ENCODE data around the gene DCDC2B.

Gene DCDC2B

DNA sequence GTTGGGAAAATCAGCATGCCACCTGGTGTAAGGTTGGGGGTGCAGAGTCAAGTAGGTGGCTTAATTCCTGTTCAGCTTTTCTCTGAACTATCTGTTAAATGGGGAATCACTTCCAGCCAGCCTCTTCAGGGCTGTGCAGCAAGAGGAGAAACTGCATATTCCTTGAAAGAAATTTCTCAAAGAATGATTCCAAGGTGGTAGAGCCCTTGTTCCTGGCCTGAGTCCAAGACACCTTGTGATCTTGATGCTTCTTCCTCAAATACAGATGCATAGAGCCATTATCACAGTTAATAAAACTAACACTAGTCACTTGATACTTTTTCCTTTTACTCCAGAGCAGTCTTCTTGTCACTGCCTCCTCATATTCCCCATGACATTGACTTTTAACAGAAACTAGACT is 24.2 kb upstream of the DCDC2B start:
- DNase-seq (ENCODE audit: low read depth): no peak
- no peak overlapping the region for H3K4me3 ChIP-seq (ENCODE audit: low read depth, low read length)
- TF ChIP-seq, protein P1, sequence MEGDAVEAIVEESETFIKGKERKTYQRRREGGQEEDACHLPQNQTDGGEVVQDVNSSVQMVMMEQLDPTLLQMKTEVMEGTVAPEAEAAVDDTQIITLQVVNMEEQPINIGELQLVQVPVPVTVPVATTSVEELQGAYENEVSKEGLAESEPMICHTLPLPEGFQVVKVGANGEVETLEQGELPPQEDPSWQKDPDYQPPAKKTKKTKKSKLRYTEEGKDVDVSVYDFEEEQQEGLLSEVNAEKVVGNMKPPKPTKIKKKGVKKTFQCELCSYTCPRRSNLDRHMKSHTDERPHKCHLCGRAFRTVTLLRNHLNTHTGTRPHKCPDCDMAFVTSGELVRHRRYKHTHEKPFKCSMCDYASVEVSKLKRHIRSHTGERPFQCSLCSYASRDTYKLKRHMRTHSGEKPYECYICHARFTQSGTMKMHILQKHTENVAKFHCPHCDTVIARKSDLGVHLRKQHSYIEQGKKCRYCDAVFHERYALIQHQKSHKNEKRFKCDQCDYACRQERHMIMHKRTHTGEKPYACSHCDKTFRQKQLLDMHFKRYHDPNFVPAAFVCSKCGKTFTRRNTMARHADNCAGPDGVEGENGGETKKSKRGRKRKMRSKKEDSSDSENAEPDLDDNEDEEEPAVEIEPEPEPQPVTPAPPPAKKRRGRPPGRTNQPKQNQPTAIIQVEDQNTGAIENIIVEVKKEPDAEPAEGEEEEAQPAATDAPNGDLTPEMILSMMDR (IDR thresholded peaks at IDR 0.05; ENCODE audit: low read depth, low read length, missing control alignments): no peak

DNA sequence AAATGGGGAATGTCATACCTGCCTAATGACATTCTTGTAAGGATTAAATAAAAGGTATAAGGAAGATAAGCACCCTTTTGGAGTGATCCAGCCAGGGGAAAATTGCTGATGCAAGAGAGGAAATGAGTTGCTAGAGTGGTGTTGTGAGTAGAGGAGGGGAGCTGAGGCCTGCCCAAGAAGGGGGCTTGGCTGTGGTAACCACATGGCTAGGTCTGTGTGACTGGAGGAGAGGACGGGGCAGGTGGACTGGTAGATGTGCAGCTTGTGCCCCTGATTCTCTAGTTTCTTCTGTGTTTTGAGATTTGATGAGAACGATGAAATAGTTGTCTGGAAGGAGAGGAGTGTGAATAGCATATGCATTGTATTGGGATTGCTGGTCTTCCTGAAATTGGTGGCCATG is 22.8 kb upstream of the DCDC2B start:
- DNase-seq (ENCODE audit: low read depth): no peak
- TF ChIP-seq, protein P1 (IDR thresholded peaks at IDR 0.05; ENCODE audit: low read depth, low read length, missing control alignments): no peak
- H3K4me3 ChIP-seq (ENCODE audit: low read depth, low read length): no peak overlapping the region

DNA sequence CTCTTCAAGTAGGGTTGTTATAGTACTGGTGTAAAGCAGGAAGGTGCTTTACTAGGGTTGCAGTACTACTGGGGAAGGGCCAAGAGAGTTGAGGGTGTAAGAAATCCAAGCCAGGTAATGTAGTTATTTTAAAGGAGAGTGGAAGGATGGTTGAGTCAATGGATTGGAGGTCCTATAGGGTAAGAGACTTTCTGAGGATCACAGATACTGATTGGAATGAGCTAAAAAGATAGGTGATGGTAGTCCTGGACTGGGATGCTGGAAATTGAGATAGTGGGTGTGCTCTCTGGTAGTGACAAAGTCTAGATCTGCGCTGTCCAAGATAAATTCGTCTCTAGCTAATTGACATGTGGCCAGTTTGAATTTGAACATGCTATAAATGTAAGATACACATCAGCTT is 22.4 kb upstream of the DCDC2B start:
- no peak overlapping the region for H3K4me3 ChIP-seq (ENCODE audit: low read depth, low read length)
- TF ChIP-seq, protein P1 (IDR thresholded peaks at IDR 0.05; ENCODE audit: low read depth, low read length, missing control alignments): no peak
- no peak for DNase-seq (ENCODE audit: low read depth)

DNA sequence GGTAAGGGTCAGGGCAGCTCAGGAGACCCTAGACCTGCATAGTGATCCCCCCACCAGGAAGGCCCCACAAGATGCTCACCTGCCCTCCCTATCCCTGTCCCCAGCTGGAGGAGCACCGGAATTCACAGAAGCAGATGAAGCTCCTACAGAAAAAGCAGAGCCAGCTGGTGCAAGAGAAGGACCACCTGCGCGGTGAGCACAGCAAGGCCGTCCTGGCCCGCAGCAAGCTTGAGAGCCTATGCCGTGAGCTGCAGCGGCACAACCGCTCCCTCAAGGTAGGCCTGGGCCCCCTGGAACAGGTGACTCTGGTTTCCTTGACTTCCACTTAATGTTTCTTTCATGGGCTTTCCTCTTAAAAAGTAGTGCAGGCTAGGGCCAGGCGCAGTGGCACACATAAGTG is 21.0 kb upstream of the DCDC2B start:
- no peak overlapping the region for H3K4me3 ChIP-seq (ENCODE audit: low read depth, low read length)
- no peak for DNase-seq (ENCODE audit: low read depth)
- TF ChIP-seq, protein P1 (IDR thresholded peaks at IDR 0.05; ENCODE audit: low read depth, low read length, missing control alignments): no peak

DNA sequence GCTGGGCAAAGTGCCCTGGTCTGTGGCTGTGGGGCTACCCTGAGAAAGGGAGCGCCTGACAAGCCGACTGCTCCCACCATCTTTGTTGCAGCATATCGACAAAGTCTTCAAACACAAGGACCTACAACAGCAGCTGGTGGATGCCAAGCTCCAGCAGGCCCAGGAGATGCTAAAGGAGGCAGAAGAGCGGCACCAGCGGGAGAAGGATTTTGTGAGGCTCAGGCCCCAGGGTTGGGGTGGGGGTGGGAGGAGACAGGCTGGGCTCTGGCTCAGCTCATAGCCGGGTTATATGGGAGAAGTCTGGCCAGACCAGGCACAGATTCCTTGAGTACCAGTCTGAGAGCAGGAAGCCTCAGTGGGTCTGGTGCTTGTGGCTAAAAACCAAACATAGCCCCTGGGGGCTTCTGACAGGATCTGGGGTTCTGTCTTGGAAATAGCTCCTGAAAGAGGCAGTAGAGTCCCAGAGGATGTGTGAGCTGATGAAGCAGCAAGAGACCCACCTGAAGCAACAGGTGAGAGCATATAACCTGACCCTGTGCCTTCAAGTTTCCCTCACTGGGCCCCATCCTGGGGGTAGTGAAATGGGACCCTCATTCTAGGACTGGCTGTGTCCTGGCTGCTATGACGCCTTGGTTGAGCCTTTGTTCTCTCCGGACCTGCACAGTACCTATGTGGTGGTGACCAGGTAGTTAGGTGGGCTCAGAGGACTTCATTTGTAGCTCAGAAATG is 16.5 kb upstream of the DCDC2B start:
- no peak overlapping the region for H3K4me3 ChIP-seq (ENCODE audit: low read depth, low read length)
- TF ChIP-seq, protein P1 (IDR thresholded peaks at IDR 0.05; ENCODE audit: low read depth, low read length, missing control alignments): no peak
- DNase-seq (ENCODE audit: low read depth): no peak

DNA sequence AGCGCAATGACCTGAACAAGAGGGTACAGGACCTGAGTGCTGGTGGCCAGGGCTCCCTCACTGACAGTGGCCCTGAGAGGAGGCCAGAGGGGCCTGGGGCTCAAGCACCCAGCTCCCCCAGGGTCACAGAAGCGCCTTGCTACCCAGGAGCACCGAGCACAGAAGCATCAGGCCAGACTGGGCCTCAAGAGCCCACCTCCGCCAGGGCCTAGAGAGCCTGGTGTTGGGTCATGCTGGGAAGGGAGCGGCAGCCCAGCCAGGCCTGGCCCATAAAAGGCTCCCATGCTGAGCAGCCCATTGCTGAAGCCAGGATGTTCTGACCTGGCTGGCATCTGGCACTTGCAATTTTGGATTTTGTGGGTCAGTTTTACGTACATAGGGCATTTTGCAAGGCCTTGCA is 13.9 kb upstream of the DCDC2B start:
- TF ChIP-seq, protein P1 (IDR thresholded peaks at IDR 0.05; ENCODE audit: low read depth, low read length, missing control alignments): no peak
- DNase-seq (ENCODE audit: low read depth): no peak
- no peak overlapping the region for H3K4me3 ChIP-seq (ENCODE audit: low read depth, low read length)

DNA sequence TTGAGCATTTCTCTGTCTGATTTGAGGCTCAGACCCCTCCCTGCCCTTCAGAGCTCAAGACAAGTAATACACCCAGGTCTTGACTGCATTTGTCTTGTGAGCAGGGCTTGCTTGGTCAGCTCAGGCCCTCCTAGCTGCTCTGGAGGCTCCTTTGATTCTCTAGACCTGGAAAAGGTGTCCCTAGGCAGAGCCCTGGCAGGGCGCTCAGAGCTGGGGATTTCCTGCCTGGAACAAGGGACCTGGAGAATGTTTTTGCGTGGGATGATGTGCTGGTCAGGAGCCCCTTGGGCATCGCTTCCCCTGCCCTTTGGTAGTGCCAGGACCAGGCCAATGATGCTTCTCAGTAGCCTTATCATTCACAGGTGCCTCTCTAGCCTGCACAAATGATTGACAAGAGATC is 13.4 kb upstream of the DCDC2B start:
- DNase-seq (ENCODE audit: low read depth): no peak
- no peak overlapping the region for H3K4me3 ChIP-seq (ENCODE audit: low read depth, low read length)
- TF ChIP-seq, protein P1 (IDR thresholded peaks at IDR 0.05; ENCODE audit: low read depth, low read length, missing control alignments): no peak
